ENCODE measurements around the gene NUTF2.

The NUTF2 gene

GRCh38 chr16:67841198-67841815 is 5.4 kb upstream of the NUTF2 start:
- Histone ChIP-seq H3K9me3 (no peaks in the 10 kb centered on the region), H3K4me1 (peaks cover 15 to 40% (median 34%) of the 10 kb centered on the region in 4 donors), H3K27ac (peak overlapping the region; percentile 97 to 99), H3K27me3 (no peaks in the 10 kb centered on the region), H3K36me3 (no peaks in the 10 kb centered on the region), H3K4me3 (peak overlapping the region; percentile 66 to 81)
- intact Hi-C loops (cut with DNase I; ENCODE audit: low total_unique reads) = no loop called here
- no peak for TF ChIP-seq CTCF (IDR thresholded peaks at IDR 0.05)
- no peak for DNase-seq

GRCh38 chr16:67841816-67842508 is 4.8 kb upstream of the NUTF2 start, which contains the start of gene THAP11:
Gene THAP11, plus strand, starts transcription at chr16:67842320. Its CDS starts 235 bp downstream, at chr16:67842555.
- Histone ChIP-seq H3K4me3 (peak within 1 kb of the TSS; percentile 66 to 81), H3K27ac (peak within 1 kb of the TSS; percentile 97 to 99), H3K4me1 (peaks cover 15 to 42% (median 34%) of the 10 kb centered on the region in 4 donors), H3K36me3 (no peaks in the 10 kb centered on the region), H3K9me3 (no peaks in the 10 kb centered on the region), H3K27me3 (no peaks in the 10 kb centered on the region)
- intact Hi-C loops (cut with DNase I; ENCODE audit: low total_unique reads) = no loop called here
- peak; percentile 91 to 96 for DNase-seq
- peak; percentile 90 to 92 for TF ChIP-seq CTCF (IDR thresholded peaks at IDR 0.05)

- Histone ChIP-seq H3K27ac (peak overlapping the region; percentile 97 to 99), H3K9me3 (no peaks in the 10 kb centered on the region), H3K27me3 (no peaks in the 10 kb centered on the region), H3K4me3 (peak overlapping the region; percentile 66 to 81), H3K36me3 (no peaks in the 10 kb centered on the region), H3K4me1 (peaks cover 15 to 45% (median 35%) of the 10 kb centered on the region in 4 donors)
- peak; percentile 50 to 76 for DNase-seq
- TF ChIP-seq CTCF (IDR thresholded peaks at IDR 0.05) = peak in 1 of 2 experiments; percentile 15
- intact Hi-C loops (cut with DNase I; ENCODE audit: low total_unique reads) = no loop called here
Measured at GRCh38 chr16:67842509-67843342, 4.0 kb upstream of the NUTF2 start.

GRCh38 chr16:67843343-67843765 is 3.4 kb upstream of the NUTF2 start:
- DNase-seq = no peak
- Histone ChIP-seq H3K36me3 (no peaks in the 10 kb centered on the region), H3K27ac (peak overlapping the region; percentile 97 to 99), H3K9me3 (no peaks in the 10 kb centered on the region), H3K4me3 (peak overlapping the region; percentile 66 to 81), H3K4me1 (peaks cover 15 to 52% (median 42%) of the 10 kb centered on the region in 4 donors), H3K27me3 (no peaks in the 10 kb centered on the region)
- intact Hi-C loops (cut with DNase I; ENCODE audit: low total_unique reads) = no loop called here
- no peak for TF ChIP-seq CTCF (IDR thresholded peaks at IDR 0.05)

- Histone ChIP-seq H3K27ac (peak overlapping the region; percentile 97 to 99), H3K4me3 (peak overlapping the region; percentile 66 to 81)
- intact Hi-C loops (cut with DNase I; ENCODE audit: low total_unique reads) = no loop called here
Measured at GRCh38 chr16:67844497-67844896, 2.2 kb upstream of the NUTF2 start.

More at GRCh38 chr16:67844497-67844896, 2.2 kb upstream of the NUTF2 start:
- Histone ChIP-seq H3K36me3 (no peaks in the 10 kb centered on the region), H3K27me3 (no peaks in the 10 kb centered on the region), H3K9me3 (no peaks in the 10 kb centered on the region), H3K4me1 (peaks cover 15 to 61% (median 49%) of the 10 kb centered on the region in 4 donors)
- peak in 1 of 2 experiments; percentile 15 for TF ChIP-seq CTCF (IDR thresholded peaks at IDR 0.05)
- no peak for DNase-seq
